ENCODE results near the gene ZFYVE9.

- TF ChIP-seq, protein P1, sequence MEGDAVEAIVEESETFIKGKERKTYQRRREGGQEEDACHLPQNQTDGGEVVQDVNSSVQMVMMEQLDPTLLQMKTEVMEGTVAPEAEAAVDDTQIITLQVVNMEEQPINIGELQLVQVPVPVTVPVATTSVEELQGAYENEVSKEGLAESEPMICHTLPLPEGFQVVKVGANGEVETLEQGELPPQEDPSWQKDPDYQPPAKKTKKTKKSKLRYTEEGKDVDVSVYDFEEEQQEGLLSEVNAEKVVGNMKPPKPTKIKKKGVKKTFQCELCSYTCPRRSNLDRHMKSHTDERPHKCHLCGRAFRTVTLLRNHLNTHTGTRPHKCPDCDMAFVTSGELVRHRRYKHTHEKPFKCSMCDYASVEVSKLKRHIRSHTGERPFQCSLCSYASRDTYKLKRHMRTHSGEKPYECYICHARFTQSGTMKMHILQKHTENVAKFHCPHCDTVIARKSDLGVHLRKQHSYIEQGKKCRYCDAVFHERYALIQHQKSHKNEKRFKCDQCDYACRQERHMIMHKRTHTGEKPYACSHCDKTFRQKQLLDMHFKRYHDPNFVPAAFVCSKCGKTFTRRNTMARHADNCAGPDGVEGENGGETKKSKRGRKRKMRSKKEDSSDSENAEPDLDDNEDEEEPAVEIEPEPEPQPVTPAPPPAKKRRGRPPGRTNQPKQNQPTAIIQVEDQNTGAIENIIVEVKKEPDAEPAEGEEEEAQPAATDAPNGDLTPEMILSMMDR (IDR thresholded peaks at IDR 0.05 in 2 of 3, conservative IDR thresholded peaks at IDR 0.05 in 1 of 3; ENCODE audit: control insufficient read depth in 2 of 3, extremely low read depth in 1 of 3, insufficient read depth in 1 of 3, low read depth in 3 of 3, low read length in 3 of 3), result no peak
- no peak for TF ChIP-seq POLR2AphosphoS2 (IDR thresholded peaks at IDR 0.05; ENCODE audit: low read depth, low read length)
Observed at GRCh38 chr1:52210044-52210443, 68.2 kb downstream of the ZFYVE9 start.

Measured in GM12878 (cell line).